ENCODE measurements around the gene ZNF79. TPM values are rescaled to one million over a fixed set of nuclear protein-coding genes. Genes with fewer than 3 reads are reported as not detected.
A peak's percentile ranks its signal among the peaks of the same experiment; 100 is the strongest.

ZNF79 gene
- total and polyA plus RNA-seq, 2 experiments from 2014 or later, result 4.2 to 6.9 TPM

DNA sequence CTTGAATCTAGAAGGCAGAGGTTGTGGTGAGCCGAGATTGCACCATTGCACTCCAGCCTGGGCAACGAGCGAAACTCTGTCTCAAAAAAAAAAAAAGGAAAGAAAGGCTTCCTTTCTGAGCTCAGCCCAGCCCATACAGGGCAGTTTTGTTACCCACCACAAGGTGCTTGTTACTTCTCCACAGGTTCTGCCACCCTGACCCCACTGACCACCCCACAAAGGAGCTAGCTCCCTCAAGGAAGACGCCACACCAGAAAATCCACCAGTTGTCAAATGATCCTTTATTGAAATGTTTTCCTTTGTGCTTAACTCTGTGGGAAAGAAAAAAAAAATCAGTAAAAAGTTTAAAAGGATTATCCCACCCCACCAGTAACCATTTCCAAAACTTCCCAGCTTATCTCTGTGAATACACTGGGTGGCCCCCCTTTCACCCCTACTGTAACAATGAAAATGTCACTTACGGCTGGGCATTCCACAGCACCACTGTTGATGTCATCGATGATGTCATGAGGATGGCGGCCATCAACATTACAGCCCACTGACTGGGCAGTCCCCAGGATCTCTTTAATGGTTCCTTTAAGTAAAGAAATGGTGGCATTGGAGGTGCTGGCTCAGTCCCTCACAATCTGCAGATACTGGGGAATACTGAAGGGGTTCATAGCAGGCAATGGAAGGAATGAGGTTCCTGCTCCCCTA lies 23.4 kb downstream of the ZNF79 start:
- Histone ChIP-seq H3K27ac (peak overlapping the region; percentile 89), H3F3A (ENCODE audit: insufficient read depth) (peaks cover 69% of the 10 kb centered on the region), H3K4me2 (ENCODE audit: unreplicated experiment) (no peak overlapping the region), H3K9me2 (ENCODE audit: insufficient read depth) (no peaks in the 10 kb centered on the region), H3K9ac (no peak overlapping the region), H2AFZ (no peak overlapping the region), H3K36me3 (ENCODE audit: low read depth) (peaks cover 57% of the 10 kb centered on the region), H3K27me3 (replicated peaks; ENCODE audit: insufficient read depth) (no peaks in the 10 kb centered on the region), H3K79me2 (ENCODE audit: insufficient read depth) (peaks cover 46% of the 10 kb centered on the region), H3K4me3 (no peak overlapping the region), H3K9me3 (ENCODE audit: low read depth) (no peaks in the 10 kb centered on the region), H4K20me1 (ENCODE audit: insufficient read depth) (peaks cover 22% of the 10 kb centered on the region), H3K4me1 (ENCODE audit: insufficient read depth) (0 out of 2 replicates have a peak, but pooled peaks cover 14% of the 10 kb centered on the region)
- 81 to 83% methylated on average over 7 of the region's 7 CpGs for WGBS, 2 experiments (ENCODE audit: low coverage in 1 of 2, low lambda C conversion rate in 2 of 2, missing lambda C conversion rate in 2 of 2)
- DNase-seq, result peak; percentile 46
- TF ChIP-seq EZH2 (IDR thresholded peaks at IDR 0.05; ENCODE audit: insufficient read depth, poor library complexity, severe bottlenecking) (no peak), EZH2phosphoT487 (IDR thresholded peaks at IDR 0.05; ENCODE audit: insufficient read depth, low read depth) (no peak)
- in situ Hi-C loops (cut with MboI), result no loop called here

DNA sequence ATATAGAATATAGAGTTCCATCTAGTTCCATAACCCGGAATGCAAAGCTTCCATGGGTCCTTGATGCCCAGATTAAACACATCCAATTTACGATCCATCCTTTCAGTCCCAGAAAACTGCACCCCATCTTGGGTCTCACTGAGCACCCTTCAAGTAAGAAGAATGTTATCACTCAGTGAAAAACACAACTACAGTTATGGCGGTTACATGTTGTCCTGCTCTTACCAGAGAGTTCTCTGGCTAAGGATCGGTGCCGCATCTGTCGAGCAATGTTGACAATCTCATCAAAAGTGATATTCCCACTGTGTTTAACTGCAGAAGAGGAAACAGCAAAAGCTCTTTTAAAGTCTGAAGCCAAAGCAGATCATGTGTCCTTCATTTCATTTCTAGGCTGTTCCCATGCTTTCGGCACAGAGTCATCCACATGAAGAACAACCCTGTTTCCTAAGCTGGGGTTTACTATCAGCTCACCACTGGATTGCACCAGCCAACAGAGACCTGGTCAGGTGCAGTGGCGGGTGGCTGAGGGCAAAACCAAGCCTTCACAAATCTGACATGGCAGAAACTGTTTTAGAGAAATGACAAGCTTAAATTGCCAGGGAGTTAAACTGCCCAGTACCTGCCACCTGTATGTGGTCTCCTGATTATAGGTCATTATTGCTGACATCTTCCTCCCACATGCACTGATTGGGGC lies 24.1 kb downstream of the ZNF79 start:
- peak overlapping the region; percentile 95 for H3K4me2 ChIP-seq (ENCODE audit: unreplicated experiment)
- H3K4me1 ChIP-seq (ENCODE audit: insufficient read depth), result 0 out of 2 replicates have a peak, but pooled peaks cover 14% of the 10 kb centered on the region
- peaks cover 52% of the 10 kb centered on the region for H3K79me2 ChIP-seq (ENCODE audit: insufficient read depth)
- no peaks in the 10 kb centered on the region for H3K9me3 ChIP-seq (ENCODE audit: low read depth)
- no peaks in the 10 kb centered on the region for H3K27me3 ChIP-seq (replicated peaks; ENCODE audit: insufficient read depth)
- peaks cover 22% of the 10 kb centered on the region for H4K20me1 ChIP-seq (ENCODE audit: insufficient read depth)
- in situ Hi-C loops (cut with MboI), result no loop called here
- TF ChIP-seq EZH2phosphoT487 (IDR thresholded peaks at IDR 0.05; ENCODE audit: insufficient read depth, low read depth) (no peak), EZH2 (IDR thresholded peaks at IDR 0.05; ENCODE audit: insufficient read depth, poor library complexity, severe bottlenecking) (no peak)
- WGBS, 2 experiments (ENCODE audit: low coverage in 1 of 2, low lambda C conversion rate in 2 of 2, missing lambda C conversion rate in 2 of 2), result 87 to 91% methylated on average over 8 of the region's 8 CpGs
- peak overlapping the region; percentile 89 for H3K27ac ChIP-seq
- H3K9me2 ChIP-seq (ENCODE audit: insufficient read depth), result no peaks in the 10 kb centered on the region
- peak overlapping the region; percentile 98 for H3K9ac ChIP-seq
- peaks cover 52% of the 10 kb centered on the region for H3K36me3 ChIP-seq (ENCODE audit: low read depth)
- DNase-seq, result peak; percentile 35
- H3K4me3 ChIP-seq, result peak overlapping the region; percentile 91
- no peak overlapping the region for H2AFZ ChIP-seq
- H3F3A ChIP-seq (ENCODE audit: insufficient read depth), result peaks cover 69% of the 10 kb centered on the region

DNA sequence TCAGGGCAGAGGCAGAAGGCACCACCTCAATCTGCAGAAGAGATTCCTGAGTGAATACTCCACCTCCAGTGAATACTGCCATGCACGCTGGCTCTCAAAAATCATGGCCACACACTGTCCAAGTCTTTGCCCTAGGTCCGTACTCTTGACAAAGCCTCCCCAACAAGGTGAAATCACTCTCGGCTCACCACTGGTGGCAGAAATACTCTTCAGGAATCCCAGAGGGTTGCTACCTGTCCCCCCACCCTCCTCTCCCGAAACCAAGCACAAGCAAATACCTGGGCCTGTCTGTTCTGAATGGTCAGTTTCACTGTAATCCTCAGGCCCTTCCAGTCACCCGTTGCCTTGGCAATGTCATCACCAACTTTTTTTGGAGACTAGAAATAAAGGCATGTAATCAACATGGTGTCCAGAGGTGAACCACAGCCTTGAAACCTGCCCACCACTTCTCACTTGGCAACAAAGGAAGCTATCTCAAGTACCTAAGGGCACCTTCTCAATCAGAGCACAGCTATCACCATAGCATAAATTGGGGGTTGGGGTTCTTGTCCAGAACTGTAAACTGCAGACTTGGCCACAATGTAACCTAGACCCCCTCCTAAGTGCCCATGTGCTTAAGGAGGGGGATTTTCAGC lies 25.3 kb downstream of the ZNF79 start:
- H3K4me3 ChIP-seq, result peak overlapping the region; percentile 91
- TF ChIP-seq EZH2phosphoT487 (IDR thresholded peaks at IDR 0.05; ENCODE audit: insufficient read depth, low read depth), result no peak
- TF ChIP-seq EZH2 (IDR thresholded peaks at IDR 0.05; ENCODE audit: insufficient read depth, poor library complexity, severe bottlenecking), result no peak
- DNase-seq, result peak; percentile 19
- H3K4me2 ChIP-seq (ENCODE audit: unreplicated experiment), result peak overlapping the region; percentile 95
- in situ Hi-C loops (cut with MboI), result no loop called here
- peaks cover 61% of the 10 kb centered on the region for H3F3A ChIP-seq (ENCODE audit: insufficient read depth)
- no peak overlapping the region for H2AFZ ChIP-seq
- H3K4me1 ChIP-seq (ENCODE audit: insufficient read depth), result 0 out of 2 replicates have a peak, but pooled peaks cover 14% of the 10 kb centered on the region
- 35 to 46% methylated on average over 5 of the region's 5 CpGs for WGBS, 2 experiments (ENCODE audit: low coverage in 1 of 2, low lambda C conversion rate in 2 of 2, missing lambda C conversion rate in 2 of 2)
- H3K27me3 ChIP-seq (replicated peaks; ENCODE audit: insufficient read depth), result no peaks in the 10 kb centered on the region
- H3K9ac ChIP-seq, result peak overlapping the region; percentile 98
- peaks cover 52% of the 10 kb centered on the region for H3K79me2 ChIP-seq (ENCODE audit: insufficient read depth)
- peaks cover 47% of the 10 kb centered on the region for H3K36me3 ChIP-seq (ENCODE audit: low read depth)
- no peaks in the 10 kb centered on the region for H3K9me3 ChIP-seq (ENCODE audit: low read depth)
- H3K9me2 ChIP-seq (ENCODE audit: insufficient read depth), result no peaks in the 10 kb centered on the region
- H4K20me1 ChIP-seq (ENCODE audit: insufficient read depth), result peaks cover 22% of the 10 kb centered on the region
- peak overlapping the region; percentile 89 for H3K27ac ChIP-seq

DNA sequence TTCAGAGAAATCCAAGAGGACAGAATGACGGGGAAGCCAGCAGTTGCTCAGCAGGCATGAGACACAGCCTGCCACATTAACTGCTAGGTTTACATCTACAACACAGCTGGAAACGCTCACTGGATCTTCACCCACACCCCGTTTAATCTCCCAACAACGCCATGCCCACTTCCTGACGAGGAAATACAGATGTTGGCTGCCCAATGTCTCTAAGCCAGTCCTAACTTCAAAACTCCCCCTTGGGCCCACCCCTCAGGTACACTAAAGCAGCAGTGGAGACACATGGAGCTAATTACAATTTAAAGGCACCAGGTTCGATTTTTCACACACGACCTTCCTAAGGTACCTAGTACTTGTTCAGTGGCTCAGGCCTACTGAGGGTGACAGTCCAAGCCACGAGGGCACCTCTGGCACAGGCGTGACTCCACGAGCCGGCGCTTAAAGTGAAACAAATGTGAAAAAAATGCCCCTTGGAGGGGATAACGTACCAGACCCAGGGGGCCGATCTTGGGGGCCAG lies 26.1 kb downstream of the ZNF79 start:
- peak overlapping the region; percentile 95 for H3K4me2 ChIP-seq (ENCODE audit: unreplicated experiment)
- DNase-seq, result peak; percentile 77
- peaks cover 53% of the 10 kb centered on the region for H3F3A ChIP-seq (ENCODE audit: insufficient read depth)
- no peaks in the 10 kb centered on the region for H3K9me2 ChIP-seq (ENCODE audit: insufficient read depth)
- no peaks in the 10 kb centered on the region for H3K27me3 ChIP-seq (replicated peaks; ENCODE audit: insufficient read depth)
- H3K4me3 ChIP-seq, result peak overlapping the region; percentile 91
- peaks cover 38% of the 10 kb centered on the region for H3K36me3 ChIP-seq (ENCODE audit: low read depth)
- peak overlapping the region; percentile 98 for H3K9ac ChIP-seq
- no peak overlapping the region for H2AFZ ChIP-seq
- H3K79me2 ChIP-seq (ENCODE audit: insufficient read depth), result peaks cover 52% of the 10 kb centered on the region
- peaks cover 22% of the 10 kb centered on the region for H4K20me1 ChIP-seq (ENCODE audit: insufficient read depth)
- 0 out of 2 replicates have a peak, but pooled peaks cover 14% of the 10 kb centered on the region for H3K4me1 ChIP-seq (ENCODE audit: insufficient read depth)
- no peaks in the 10 kb centered on the region for H3K9me3 ChIP-seq (ENCODE audit: low read depth)
- in situ Hi-C loops (cut with MboI), result no loop called here
- no peak for TF ChIP-seq EZH2phosphoT487 (IDR thresholded peaks at IDR 0.05; ENCODE audit: insufficient read depth, low read depth)
- 1 to 2% methylated on average over 14 of the region's 14 CpGs for WGBS, 2 experiments (ENCODE audit: low coverage in 1 of 2, low lambda C conversion rate in 2 of 2, missing lambda C conversion rate in 2 of 2)
- peak overlapping the region; percentile 89 for H3K27ac ChIP-seq
